DOHH2 (cell line): ENCODE data around the gene CDC26.

Experiments used
- H3F3A ChIP-seq: fragments of 200-600 bp; sonication (generic), shearing (Covaris generic); 2 replicates; pipeline ENCODE4 v1.6.0; 2016; ENCODE audit warnings: antibody characterized with exemption, mild to moderate bottlenecking; ENCODE audit not compliant: control insufficient read depth, insufficient read depth
- H3K27ac ChIP-seq: fragments of 200-600 bp; sonication (generic); 2 replicates; pipeline ENCODE4 v1.5.1; 2014; ENCODE audit warnings: low read depth, mild to moderate bottlenecking, low read length, moderate library complexity
- H3K27me3 ChIP-seq: fragments of 200-600 bp; sonication (generic); 2 replicates; pipeline ENCODE4 v1.6.1; 2014; ENCODE audit warnings: mild to moderate bottlenecking, low read length, mixed read lengths; ENCODE audit not compliant: control insufficient read depth
- H3K36me3 ChIP-seq: fragments of 200-600 bp; sonication (generic); 2 replicates; pipeline ENCODE4 v1.6.1; 2014; ENCODE audit warnings: mild to moderate bottlenecking, low read length, moderate library complexity, mixed read lengths; ENCODE audit not compliant: control insufficient read depth
- H3K4me1 ChIP-seq: fragments of 200-600 bp; sonication (generic); 2 replicates; pipeline ENCODE4 v1.6.1; 2014; ENCODE audit warnings: mild to moderate bottlenecking, low read length, mixed read lengths; ENCODE audit not compliant: control insufficient read depth
- H3K4me2 ChIP-seq: fragments of 200-600 bp; sonication (generic); 2 replicates; pipeline ENCODE4 v1.6.0; 2014; ENCODE audit warnings: mild to moderate bottlenecking, low read length, moderate library complexity
- H3K4me3 ChIP-seq: fragments of 200-600 bp; sonication (generic); 2 replicates; pipeline ENCODE4 v1.5.1; 2014; ENCODE audit warnings: mild to moderate bottlenecking, low read length, mixed read lengths
- H3K79me2 ChIP-seq: fragments of 200-600 bp; sonication (generic); 2 replicates; pipeline ENCODE4 v1.6.1; 2014; ENCODE audit warnings: mild to moderate bottlenecking, low read length, mixed read lengths; ENCODE audit not compliant: control insufficient read depth
- H3K9me2 ChIP-seq: fragments of 200-600 bp; sonication (generic); replicated peaks from 2 replicates; pipeline ENCODE4 v1.6.1; 2014; ENCODE audit warnings: mild to moderate bottlenecking, low read length, mixed read lengths; ENCODE audit not compliant: control insufficient read depth
- H3K9me3 ChIP-seq: fragments of 200-600 bp; sonication (generic); 2 replicates; pipeline ENCODE4 v1.6.1; 2014; ENCODE audit warnings: antibody characterized with exemption, low read length, mixed read lengths; ENCODE audit not compliant: control insufficient read depth, insufficient read depth
- H4K20me1 ChIP-seq: fragments of 200-600 bp; sonication (generic); 2 replicates; pipeline ENCODE4 v1.6.0; 2014; ENCODE audit warnings: low read depth, mild to moderate bottlenecking, antibody characterized with exemption, low read length, moderate library complexity; ENCODE audit not compliant: control insufficient read depth, insufficient read depth
- CTCF ChIP-seq: fragments of 200-600 bp; sonication (generic); IDR thresholded peaks from one replicate; pipeline ENCODE4 v1.5.1; 2014; ENCODE audit warnings: antibody characterized with exemption, mild to moderate bottlenecking, low read depth, low read length; ENCODE audit not compliant: poor library complexity, severe bottlenecking
- EZH2phosphoT487 ChIP-seq: fragments of 200-600 bp; sonication (generic); IDR thresholded peaks from 2 replicates; pipeline ENCODE4 v1.6.1; 2017; ENCODE audit warnings: borderline replicate concordance, mild to moderate bottlenecking, antibody characterized with exemption, low read length, moderate library complexity, mixed read lengths

The CDC26 gene

DNA sequence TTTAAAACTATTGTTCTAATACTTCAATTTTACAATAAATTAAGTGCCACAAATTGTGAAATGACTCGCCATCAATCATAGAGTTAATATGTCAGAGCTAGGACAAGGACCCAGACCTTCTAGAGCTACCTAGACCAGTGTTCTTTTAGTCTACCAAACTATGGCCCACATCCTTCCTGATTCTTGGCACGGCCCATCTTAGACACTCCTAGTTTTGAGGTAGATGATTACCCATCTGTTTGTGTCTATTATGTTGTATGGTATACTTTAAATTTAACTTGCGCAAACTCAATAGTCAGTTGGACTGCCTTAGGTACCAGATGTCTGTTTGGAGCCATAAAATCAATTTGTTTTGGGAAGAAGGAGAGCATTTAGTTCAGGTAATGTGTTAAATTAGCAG, 17.5 kb downstream of the CDC26 start:
- H3K27ac ChIP-seq = no peak overlapping the region
- 0 out of 2 replicates have a peak, but pooled peaks cover 3% of the 10 kb centered on the region for H3K79me2 ChIP-seq
- peaks cover 40% of the 10 kb centered on the region for H3K36me3 ChIP-seq
- no peak overlapping the region for H3K4me2 ChIP-seq
- H4K20me1 ChIP-seq = no peaks in the 10 kb centered on the region
- no peaks in the 10 kb centered on the region for H3F3A ChIP-seq
- H3K27me3 ChIP-seq = no peaks in the 10 kb centered on the region
- no peaks in the 10 kb centered on the region for H3K9me3 ChIP-seq
- no peaks in the 10 kb centered on the region for H3K9me2 ChIP-seq
- H3K4me3 ChIP-seq = no peak overlapping the region
- no peaks in the 10 kb centered on the region for H3K4me1 ChIP-seq
- TF ChIP-seq EZH2phosphoT487 (no peak), CTCF (no peak)

- peaks cover 28% of the 10 kb centered on the region for H3K36me3 ChIP-seq
- H3K27ac ChIP-seq = no peak overlapping the region
- no peaks in the 10 kb centered on the region for H3K27me3 ChIP-seq
- H4K20me1 ChIP-seq = no peaks in the 10 kb centered on the region
- no peaks in the 10 kb centered on the region for H3K4me1 ChIP-seq
- TF ChIP-seq EZH2phosphoT487 (no peak), CTCF (no peak)
- H3K9me3 ChIP-seq = no peaks in the 10 kb centered on the region
- no peak overlapping the region for H3K4me3 ChIP-seq
- no peak overlapping the region for H3K4me2 ChIP-seq
- 0 out of 2 replicates have a peak, but pooled peaks cover 3% of the 10 kb centered on the region for H3K79me2 ChIP-seq
- H3F3A ChIP-seq = no peaks in the 10 kb centered on the region
- H3K9me2 ChIP-seq = no peaks in the 10 kb centered on the region
Observed at GRCh38 chr9:113255438-113255837, 19.9 kb downstream of the CDC26 start.

DNA sequence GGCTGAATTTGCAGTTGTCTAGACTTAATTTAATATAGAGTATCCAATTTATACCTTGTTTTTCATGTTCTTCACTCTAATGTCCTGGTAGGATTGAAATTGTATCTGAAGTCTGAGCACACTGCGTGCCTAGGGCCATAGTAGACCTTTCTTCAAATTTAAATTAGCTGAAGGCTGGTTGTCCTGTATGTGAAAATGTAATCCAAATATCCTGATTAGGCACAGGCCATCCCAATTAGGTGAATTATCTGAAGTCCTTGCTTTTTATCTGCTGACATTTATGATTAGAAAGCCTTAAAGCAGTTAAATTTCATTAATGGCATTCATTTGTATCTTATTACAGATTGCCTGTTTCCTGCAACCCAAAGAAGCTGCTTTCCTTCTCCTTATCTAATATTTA, 20.4 kb downstream of the CDC26 start:
- H3K4me1 ChIP-seq = no peaks in the 10 kb centered on the region
- H3K27me3 ChIP-seq = no peaks in the 10 kb centered on the region
- no peaks in the 10 kb centered on the region for H3F3A ChIP-seq
- no peaks in the 10 kb centered on the region for H3K9me3 ChIP-seq
- TF ChIP-seq CTCF (no peak), EZH2phosphoT487 (no peak)
- H3K79me2 ChIP-seq = 0 out of 2 replicates have a peak, but pooled peaks cover 3% of the 10 kb centered on the region
- no peaks in the 10 kb centered on the region for H4K20me1 ChIP-seq
- H3K4me2 ChIP-seq = no peak overlapping the region
- H3K27ac ChIP-seq = no peak overlapping the region
- H3K36me3 ChIP-seq = peaks cover 23% of the 10 kb centered on the region
- no peak overlapping the region for H3K4me3 ChIP-seq
- no peaks in the 10 kb centered on the region for H3K9me2 ChIP-seq
